SJCRH30 (cell line): ENCODE data around the gene TCF21. TPM values are rescaled to one million over a fixed set of nuclear protein-coding genes. Genes with fewer than 3 reads are reported as not detected.
"Not testable (repeated sequence)": the region's sequence is repeated elsewhere in the genome, so short reads cannot be mapped to it uniquely, and the experiment has no call there.

Experiments used
- DNase-seq, 2 experiments: peaks; one replicate each; pipeline ENCODE4 v3.0.0-alpha.2; 2015 to 2020
- H3K27ac ChIP-seq: fragments of 250-450 bp; sonication (Bioruptor Pico); 2 replicates; pipeline ENCODE4 v1.5.1; 2020; ENCODE audit warnings: mild to moderate bottlenecking, moderate library complexity
- H3K27me3 ChIP-seq: fragments of 250-450 bp; sonication (Bioruptor Pico); 2 replicates; pipeline ENCODE4 v1.5.1; 2020; ENCODE audit warnings: mild to moderate bottlenecking, moderate library complexity
- H3K36me3 ChIP-seq: fragments of 250-450 bp; sonication (Bioruptor Pico); 2 replicates; pipeline ENCODE4 v1.5.1; 2020; ENCODE audit warnings: mild to moderate bottlenecking, moderate library complexity
- H3K4me1 ChIP-seq: fragments of 250-450 bp; sonication (Bioruptor Pico); 2 replicates; pipeline ENCODE4 v1.5.1; 2020; ENCODE audit warnings: mild to moderate bottlenecking, moderate library complexity
- H3K4me3 ChIP-seq: fragments of 250-450 bp; sonication (Bioruptor Pico); 2 replicates; pipeline ENCODE4 v1.5.1; 2020; ENCODE audit warnings: mild to moderate bottlenecking, moderate library complexity
- H3K9me3 ChIP-seq: fragments of 250-450 bp; sonication (Bioruptor Pico); replicated peaks from 2 replicates; pipeline ENCODE4 v1.5.1; 2020; ENCODE audit warnings: mild to moderate bottlenecking, moderate library complexity
- total RNA-seq: library from RNA; depleted of rRNA; stranded (reverse); fragments of >200 nt; shearing (Covaris generic); gene quantifications from 2 replicates; pipeline ENCODE4 v1.2.3, GENCODE V29; 2014

The TCF21 gene
- total RNA-seq, 1 experiment from 2014 or later = not detected

- no peak for DNase-seq
- Histone ChIP-seq H3K27me3 (no peaks in the 10 kb centered on the region), H3K4me3 (no peak overlapping the region), H3K36me3 (no peaks in the 10 kb centered on the region), H3K27ac (no peak overlapping the region), H3K4me1 (no peaks in the 10 kb centered on the region), H3K9me3 (no peaks in the 10 kb centered on the region)
Measured at GRCh38 chr6:133894795-133895358, 6.0 kb downstream of the TCF21 start.

- no peak overlapping the region for H3K4me3 ChIP-seq
- H3K27me3 ChIP-seq = no peaks in the 10 kb centered on the region
- no peak overlapping the region for H3K27ac ChIP-seq
- no peak for DNase-seq
- H3K36me3 ChIP-seq = no peaks in the 10 kb centered on the region
- H3K9me3 ChIP-seq = no peaks in the 10 kb centered on the region
- H3K4me1 ChIP-seq = no peaks in the 10 kb centered on the region
Measured at GRCh38 chr6:133895573-133896343, 6.8 kb downstream of the TCF21 start.

GRCh38 chr6:133896344-133896721 is 7.4 kb downstream of the TCF21 start:
- Histone ChIP-seq H3K9me3 (no peaks in the 10 kb centered on the region), H3K27me3 (no peaks in the 10 kb centered on the region), H3K4me1 (no peaks in the 10 kb centered on the region), H3K4me3 (no peak overlapping the region), H3K36me3 (no peaks in the 10 kb centered on the region), H3K27ac (no peak overlapping the region)
- DNase-seq = no peak

GRCh38 chr6:133898263-133898662 is 9.3 kb downstream of the TCF21 start:
- no peaks in the 10 kb centered on the region for H3K27me3 ChIP-seq
- H3K9me3 ChIP-seq = no peaks in the 10 kb centered on the region
- no peak for DNase-seq
- no peaks in the 10 kb centered on the region for H3K4me1 ChIP-seq
- H3K27ac ChIP-seq = no peak overlapping the region
- H3K4me3 ChIP-seq = no peak overlapping the region
- H3K36me3 ChIP-seq = no peaks in the 10 kb centered on the region

GRCh38 chr6:133899556-133899955 is 10.6 kb downstream of the TCF21 start:
- Histone ChIP-seq H3K27ac (no peak overlapping the region), H3K4me1 (no peaks in the 10 kb centered on the region), H3K9me3 (no peaks in the 10 kb centered on the region), H3K36me3 (no peaks in the 10 kb centered on the region), H3K4me3 (no peak overlapping the region), H3K27me3 (0 out of 2 replicates have a peak, but pooled peaks cover 3% of the 10 kb centered on the region)
- DNase-seq = no peak

GRCh38 chr6:133903855-133904254 is 14.9 kb downstream of the TCF21 start:
- DNase-seq = no peak
- Histone ChIP-seq H3K36me3 (no peaks in the 10 kb centered on the region), H3K9me3 (no peaks in the 10 kb centered on the region), H3K4me3 (no peak overlapping the region), H3K4me1 (no peaks in the 10 kb centered on the region), H3K27ac (no peak overlapping the region), H3K27me3 (0 out of 2 replicates have a peak, but pooled peaks cover 3% of the 10 kb centered on the region)

- Histone ChIP-seq H3K36me3 (no peaks in the 10 kb centered on the region), H3K27ac (no peak overlapping the region), H3K27me3 (0 out of 2 replicates have a peak, but pooled peaks cover 3% of the 10 kb centered on the region), H3K4me1 (no peaks in the 10 kb centered on the region), H3K9me3 (no peaks in the 10 kb centered on the region), H3K4me3 (no peak overlapping the region)
- no peak for DNase-seq
Measured at GRCh38 chr6:133906050-133906449, 17.1 kb downstream of the TCF21 start.

- no peaks in the 10 kb centered on the region; the same call in 1 of the 2 replicates for H3K9me3 ChIP-seq
- peak; percentile 83 to 90 for DNase-seq
- no peak overlapping the region for H3K27ac ChIP-seq
- H3K27me3 ChIP-seq = no peaks in the 10 kb centered on the region
- no peaks in the 10 kb centered on the region for H3K36me3 ChIP-seq
- no peaks in the 10 kb centered on the region for H3K4me1 ChIP-seq
- no peak overlapping the region for H3K4me3 ChIP-seq
Measured at GRCh38 chr6:133916650-133917151, 27.8 kb downstream of the TCF21 start.

GRCh38 chr6:133917781-133918180 is 28.9 kb downstream of the TCF21 start:
- Histone ChIP-seq H3K27me3 (no peaks in the 10 kb centered on the region), H3K9me3 (no peaks in the 10 kb centered on the region; the same call in 1 of the 2 replicates), H3K4me3 (no peak overlapping the region), H3K36me3 (no peaks in the 10 kb centered on the region), H3K4me1 (no peaks in the 10 kb centered on the region), H3K27ac (no peak overlapping the region)
- no peak for DNase-seq

GRCh38 chr6:133918208-133918930 is 29.5 kb downstream of the TCF21 start:
- Histone ChIP-seq H3K4me1 (no peaks in the 10 kb centered on the region), H3K9me3 (no peaks in the 10 kb centered on the region; the same call in 1 of the 2 replicates), H3K27ac (no peak overlapping the region), H3K27me3 (no peaks in the 10 kb centered on the region), H3K4me3 (no peak overlapping the region), H3K36me3 (no peaks in the 10 kb centered on the region)
- no peak for DNase-seq

GRCh38 chr6:133919362-133919761 is 30.4 kb downstream of the TCF21 start:
- Histone ChIP-seq H3K4me1 (no peaks in the 10 kb centered on the region), H3K27ac (no peak overlapping the region), H3K4me3 (no peak overlapping the region), H3K36me3 (no peaks in the 10 kb centered on the region), H3K9me3 (no peaks in the 10 kb centered on the region), H3K27me3 (no peaks in the 10 kb centered on the region)
- DNase-seq = no peak

- no peaks in the 10 kb centered on the region for H3K4me1 ChIP-seq
- H3K27me3 ChIP-seq = no peaks in the 10 kb centered on the region
- H3K4me3 ChIP-seq = no peak overlapping the region
- no peaks in the 10 kb centered on the region for H3K9me3 ChIP-seq
- H3K27ac ChIP-seq = no peak overlapping the region
- peak; percentile 73 to 89 for DNase-seq
- no peaks in the 10 kb centered on the region for H3K36me3 ChIP-seq
Measured at GRCh38 chr6:133921249-133921859, 32.4 kb downstream of the TCF21 start.

- H3K27me3 ChIP-seq = no peaks in the 10 kb centered on the region
- H3K36me3 ChIP-seq = no peaks in the 10 kb centered on the region
- H3K9me3 ChIP-seq = no peaks in the 10 kb centered on the region
- DNase-seq = peak; percentile 55 to 86
- no peak overlapping the region for H3K4me3 ChIP-seq
- H3K27ac ChIP-seq = no peak overlapping the region
- no peaks in the 10 kb centered on the region for H3K4me1 ChIP-seq
Measured at GRCh38 chr6:133923938-133924593, 35.2 kb downstream of the TCF21 start.

- H3K27ac ChIP-seq, H3K9me3 ChIP-seq, DNase-seq, H3K4me3 ChIP-seq, H3K27me3 ChIP-seq, H3K4me1 ChIP-seq, H3K36me3 ChIP-seq: not testable (repeated sequence)
Measured at GRCh38 chr6:133931221-133931620, 42.3 kb downstream of the TCF21 start.
